Stimulated activated CD8-positive, alpha-beta memory T cell treated with anti-CD3 and anti-CD28 coated beads, Interleukin-7, amount 100 ng/mL, for 24 hours (primary cell): ENCODE measurements around the gene MCOLN2.
"Not testable (repeated sequence)": the region's sequence is repeated elsewhere in the genome, so short reads cannot be mapped to it uniquely, and the experiment has no call there.

Experiments used
- DNase-seq: peaks from one replicate; pipeline ENCODE4 v3.0.0-alpha.2; 2020; ENCODE audit warnings: low read depth

The MCOLN2 gene

GRCh38 chr1:84940481-84940880 is 56.4 kb downstream of the MCOLN2 start:
- DNase-seq, result no peak

- no peak for DNase-seq
These were observed 57.2 kb downstream of the MCOLN2 start for GRCh38 chr1:84939761-84940160.

GRCh38 chr1:84939151-84939550 is 57.8 kb downstream of the MCOLN2 start:
- DNase-seq, result no peak

- DNase-seq, result no peak
These were observed 60.6 kb downstream of the MCOLN2 start for GRCh38 chr1:84936116-84936810.

GRCh38 chr1:84933011-84933611 is 63.8 kb downstream of the MCOLN2 start:
- no peak for DNase-seq

- no peak for DNase-seq
These were observed 66.1 kb downstream of the MCOLN2 start for GRCh38 chr1:84930831-84931230.

GRCh38 chr1:84930329-84930728 is 66.6 kb downstream of the MCOLN2 start:
- no peak for DNase-seq

- DNase-seq, result no peak
These were observed 67.3 kb downstream of the MCOLN2 start for GRCh38 chr1:84929581-84929980.

- no peak for DNase-seq
These were observed 67.9 kb downstream of the MCOLN2 start for GRCh38 chr1:84928979-84929378.

GRCh38 chr1:84923317-84923716 is 73.6 kb downstream of the MCOLN2 start:
- DNase-seq, result no peak

- DNase-seq, result no peak
These were observed 76.8 kb downstream of the MCOLN2 start for GRCh38 chr1:84920159-84920558.

GRCh38 chr1:84919461-84919970 is 77.4 kb downstream of the MCOLN2 start:
- no peak for DNase-seq

GRCh38 chr1:84918726-84919336 is 78.1 kb downstream of the MCOLN2 start:
- DNase-seq, result no peak

GRCh38 chr1:84916897-84917296 is 80.0 kb downstream of the MCOLN2 start:
- no peak for DNase-seq

- no peak for DNase-seq
These were observed 83.4 kb downstream of the MCOLN2 start for GRCh38 chr1:84913555-84913892.

GRCh38 chr1:84912726-84913554 is 84.0 kb downstream of the MCOLN2 start:
- DNase-seq, result no peak

GRCh38 chr1:84908746-84909464 is 88.0 kb downstream of the MCOLN2 start:
- DNase-seq, result not testable (repeated sequence)

- no peak for DNase-seq
These were observed 89.7 kb downstream of the MCOLN2 start for GRCh38 chr1:84907095-84907827.

- DNase-seq, result not testable (repeated sequence)
These were observed 94.2 kb downstream of the MCOLN2 start for GRCh38 chr1:84902727-84903126.

GRCh38 chr1:84899969-84900368 is 96.9 kb downstream of the MCOLN2 start:
- DNase-seq, result no peak

GRCh38 chr1:84896279-84896678 is 100.6 kb downstream of the MCOLN2 start:
- no peak for DNase-seq
